IMR-90 (cell line): Measurements from ENCODE around the gene ZNF644. TPM values are rescaled to one million over a fixed set of nuclear protein-coding genes. Genes with fewer than 3 reads are reported as not detected.

ENCODE experiments used
- ATAC-seq: fragments of 200-7000 bp; cut with Tn5 transposase; 2 replicates; pipeline ENCODE4 v1.9.1; 2020; ENCODE audit warnings: low read depth, mild to moderate bottlenecking, moderate library complexity
- BruUV-seq: library from RNA; stranded (reverse); fragments of 400-500 nt; replicated peaks from 2 replicates; lab custom pipeline; 2021; lab: Mats Ljungman, UMichigan
- CTCF ChIA-PET: fragments of 300-600 bp; formaldehyde crosslinking; extraction: SDS; loops from one replicate; lab custom pipeline; 2021; ENCODE audit warnings: antibody characterized with exemption; lab: Yijun Ruan, JAX
- POLR2A ChIA-PET: fragments of 300-600 bp; sonication (Branson Sonifier 250); formaldehyde crosslinking; loops from one replicate; lab custom pipeline; 2022; ENCODE audit warnings: antibody characterized with exemption; ENCODE audit not compliant: unreplicated experiment; lab: Charles Lee
- DNase-seq: peaks from one replicate; pipeline ENCODE4 v3.0.0; 2013
- H2AFZ ChIP-seq: replicated peaks from 2 replicates; pipeline ENCODE3; 2013; ENCODE audit warnings: low read length, mild to moderate bottlenecking; ENCODE audit not compliant: poor library complexity
- H2AK5ac ChIP-seq: 2 replicates; pipeline ENCODE4 v1.6.1; 2013; ENCODE audit warnings: low read depth, low read length, inconsistent platforms
- H2AK9ac ChIP-seq: replicated peaks from 2 replicates; pipeline ENCODE3; 2013; ENCODE audit warnings: mild to moderate bottlenecking, low read depth, low read length, moderate library complexity; ENCODE audit not compliant: poor library complexity
- H2BK120ac ChIP-seq: 2 replicates; pipeline ENCODE4 v1.6.1; 2013; ENCODE audit warnings: low read depth, low read length, inconsistent platforms
- H2BK15ac ChIP-seq: 3 replicates; pipeline ENCODE4 v1.6.1; 2013; ENCODE audit warnings: low read depth, low read length, inconsistent platforms
- H2BK20ac ChIP-seq: 2 replicates; pipeline ENCODE4 v1.6.1; 2013; ENCODE audit warnings: low read depth, mild to moderate bottlenecking, inconsistent platforms, low read length, moderate library complexity
- H2BK5ac ChIP-seq: 2 replicates; pipeline ENCODE4 v1.6.1; 2013; ENCODE audit warnings: mild to moderate bottlenecking, low read depth, low read length, inconsistent platforms; ENCODE audit not compliant: poor library complexity, severe bottlenecking
- H3K14ac ChIP-seq: replicated peaks from 2 replicates; pipeline ENCODE4 v1.6.1; 2013; ENCODE audit warnings: low read depth, low read length, inconsistent platforms
- H3K18ac ChIP-seq: 2 replicates; pipeline ENCODE4 v1.6.1; 2013; ENCODE audit warnings: low read depth, low read length, control low read depth
- H3K23ac ChIP-seq: 2 replicates; pipeline ENCODE4 v1.6.1; 2013; ENCODE audit warnings: low read depth, low read length, inconsistent platforms
- H3K27ac ChIP-seq: 2 replicates; pipeline ENCODE4 v1.5.1; 2013; ENCODE audit warnings: mild to moderate bottlenecking, control low read depth, low read length; ENCODE audit not compliant: insufficient read depth
- H3K27me3 ChIP-seq: 2 replicates; pipeline ENCODE4 v1.6.1; 2013; ENCODE audit warnings: low read length; ENCODE audit not compliant: control insufficient read depth, insufficient read depth
- H3K36me3 ChIP-seq: 2 replicates; pipeline ENCODE4 v1.6.1; 2013; ENCODE audit warnings: low read length, mixed read lengths; ENCODE audit not compliant: control insufficient read depth, insufficient read depth
- H3K4ac ChIP-seq: 2 replicates; pipeline ENCODE4 v1.6.1; 2013; ENCODE audit warnings: low read depth, low read length, inconsistent platforms
- H3K4me1 ChIP-seq: 2 replicates; pipeline ENCODE4 v1.6.1; 2013; ENCODE audit warnings: low read length, mixed read lengths; ENCODE audit not compliant: control insufficient read depth, insufficient read depth
- H3K4me2 ChIP-seq: 2 replicates; pipeline ENCODE4 v1.6.1; 2013; ENCODE audit warnings: low read depth, mild to moderate bottlenecking, control low read depth, low read length, moderate library complexity
- H3K4me3 ChIP-seq: 2 replicates; pipeline ENCODE4 v1.5.1; 2013; ENCODE audit warnings: low read depth, mild to moderate bottlenecking, control low read depth, low read length, moderate library complexity; ENCODE audit not compliant: insufficient read depth
- H3K56ac ChIP-seq: 2 replicates; pipeline ENCODE4 v1.6.1; 2013; ENCODE audit warnings: low read length, inconsistent platforms; ENCODE audit not compliant: insufficient read depth; ENCODE audit errors: extremely low read depth
- H3K79me1 ChIP-seq, 2 experiments: 2 replicates each; pipeline ENCODE4 v1.6.1; 2013; ENCODE audit warnings: low read length in 2 of 2, inconsistent platforms in 1 of 2, low read depth in 1 of 2
- H3K9ac ChIP-seq: 2 replicates; pipeline ENCODE4 v1.6.1; 2013; ENCODE audit warnings: low read depth, low read length, control low read depth
- H3K9me1 ChIP-seq: 2 replicates; pipeline ENCODE4 v1.6.1; 2013; ENCODE audit warnings: low read length, inconsistent platforms; ENCODE audit not compliant: insufficient read depth
- H3K9me3 ChIP-seq: 2 replicates; pipeline ENCODE4 v1.6.1; 2013; ENCODE audit warnings: low read length; ENCODE audit not compliant: control insufficient read depth, insufficient read depth
- H4K20me1 ChIP-seq: 2 replicates; pipeline ENCODE4 v1.6.1; 2013; ENCODE audit warnings: low read length, inconsistent platforms; ENCODE audit not compliant: insufficient read depth
- H4K5ac ChIP-seq: 2 replicates; pipeline ENCODE4 v1.6.1; 2013; ENCODE audit warnings: mild to moderate bottlenecking, low read depth, low read length, control low read depth
- H4K8ac ChIP-seq, 2 experiments: 2 replicates each; pipeline ENCODE4 v1.6.1; 2013; ENCODE audit warnings: low read depth in 2 of 2, low read length in 2 of 2, control low read depth in 1 of 2, inconsistent platforms in 1 of 2
- H4K91ac ChIP-seq: 2 replicates; pipeline ENCODE4 v1.6.1; 2013; ENCODE audit warnings: low read depth, low read length, inconsistent platforms; ENCODE audit not compliant: insufficient read depth
- FOS ChIP-seq: fragments of 150-350 bp; IDR thresholded peaks from 2 replicates; pipeline ENCODE4 v1.6.1; 2016; ENCODE audit warnings: low read depth, low read length
- MXI1 ChIP-seq: IDR thresholded peaks from 2 replicates; pipeline ENCODE4 v1.6.1; 2012; ENCODE audit warnings: low read depth, mild to moderate bottlenecking, low read length, moderate library complexity, borderline replicate concordance
- WGBS, 2 experiments: methylation state at CpG; one replicate each; pipeline versions ENCODE4 v1.1.5 to v1.1.7; 2013; ENCODE audit warnings: missing lambda C conversion rate in 2 of 2; ENCODE audit not compliant: insufficient read length in 1 of 2; ENCODE audit errors: extremely low coverage in 2 of 2; 5-methylcytosine and 5-hydroxymethylcytosine counted together
- dilution Hi-C: fragments of 300-500 bp; cut with HindIII; formaldehyde crosslinking; loops from one replicate; pipeline ENCODE4 v1.14.3; 2018; ENCODE audit warnings: low sequenced_read_pairs; ENCODE audit not compliant: unreplicated experiment
- in situ Hi-C: fragments of 300-500 bp; cut with MboI; formaldehyde crosslinking; loops from 3 replicates; pipeline ENCODE4 v1.14.3; 2019; ENCODE audit warnings: low sequenced_read_pairs, inconsistent platforms, mixed read lengths
- intact Hi-C: fragments of 100-400 bp; cut with micrococcal nuclease; formaldehyde crosslinking; loops from 2 replicates; pipeline ENCODE4 v1.10.0; 2022
- polyA plus RNA-seq, 3 experiments: library from polyadenylated mRNA; depleted of rRNA; stranded (reverse); fragments of >200 nt; gene quantifications; 2 replicates each; pipeline ENCODE4 v1.2.3, GENCODE V29; 2012; ENCODE audit warnings: low replicate concordance in 1 of 3
- total RNA-seq: library from RNA; depleted of rRNA; stranded (reverse); fragments of >200 nt; gene quantifications from 2 replicates; pipeline ENCODE4 v1.2.3, GENCODE V29; 2012

ZNF644 gene
- total and polyA plus RNA-seq, 2 of the 4 experiments (the other 2 are of a cell fraction): 9.0 to 45.3 TPM

GRCh38 chr1:90911353-90911752 lies 110.5 kb downstream of the ZNF644 start:
- POLR2A ChIA-PET: no interaction called here
- TF ChIP-seq FOS (no peak), MXI1 (no peak)
- H3K4ac ChIP-seq: no peak overlapping the region

More at GRCh38 chr1:90911353-90911752, 110.5 kb downstream of the ZNF644 start:
- Histone ChIP-seq H3K27ac (no peak overlapping the region), H2BK5ac (no peak overlapping the region), H2BK120ac (no peak overlapping the region), H3K9ac (no peak overlapping the region), H3K9me1 (no peaks in the 10 kb centered on the region), H3K4me3 (no peak overlapping the region), H3K79me1 (peaks cover 8 to 9% of the 10 kb centered on the region in 2 experiments; a peak in 3 of 4 replicates), H4K91ac (no peak overlapping the region), H2BK20ac (no peak overlapping the region), H2AK5ac (no peak overlapping the region), H3K4me2 (no peak overlapping the region), H2AK9ac (no peak overlapping the region), H3K9me3 (no peaks in the 10 kb centered on the region), H4K20me1 (no peaks in the 10 kb centered on the region), H3K36me3 (peaks cover 4% of the 10 kb centered on the region), H3K27me3 (no peaks in the 10 kb centered on the region), H3K4me1 (no peaks in the 10 kb centered on the region), H2BK15ac (no peak overlapping the region), H3K18ac (no peak overlapping the region), H4K8ac (no peak overlapping the region), H3K23ac (no peak overlapping the region), H2AFZ (no peak overlapping the region), H3K14ac (no peak overlapping the region), H4K5ac (no peak overlapping the region), H3K56ac (no peak overlapping the region)
- WGBS, 2 experiments: no CpG with 5 or more reads among the region's 1 CpG
- ATAC-seq (no peak), DNase-seq (no peak)
- dilution Hi-C loops (no loop called here), intact Hi-C loops (no loop called here), in situ Hi-C loops (no loop called here)
- no TSS peak for BruUV-seq
- CTCF ChIA-PET: no interaction called here
